Measurements from ENCODE around the gene SNCA. TPM values are rescaled to one million over a fixed set of nuclear protein-coding genes. Genes with fewer than 3 reads are reported as not detected.

SNCA gene
- polyA plus RNA-seq, 3 donors: 13.2 to 39.4 (median 24.3) TPM

- H3K4me1 Mint-ChIP-seq: no peaks in the 10 kb centered on the region
- Histone ChIP-seq H3K9me3 (replicated peaks in 1 of 2; ENCODE audit: control insufficient read depth in 1 of 2, insufficient read depth in 1 of 2, low read length in 2 of 2) (no peaks in the 10 kb centered on the region), H3K4me2 (replicated peaks; ENCODE audit: extremely low read depth, low read length, poor library complexity, severe bottlenecking) (no peak overlapping the region), H3K4me3 (replicated peaks in 1 of 3; ENCODE audit: low read depth in 2 of 3, low read length in 3 of 3) (no peak overlapping the region), H3K4me1 (ENCODE audit: control insufficient read depth in 1 of 2, insufficient read depth in 2 of 2, low read length in 2 of 2) (no peaks in the 10 kb centered on the region), H3K79me2 (ENCODE audit: insufficient read depth, low read length) (no peaks in the 10 kb centered on the region), H3K9ac (ENCODE audit: insufficient read depth, low read length, poor library complexity, severe bottlenecking) (no peak overlapping the region), H3K27ac (ENCODE audit: low read depth in 1 of 2, low read length in 2 of 2) (no peak overlapping the region), H3K36me3 (replicated peaks in 1 of 2; ENCODE audit: control insufficient read depth in 1 of 2, insufficient read depth in 2 of 2, low read length in 2 of 2) (no peaks in the 10 kb centered on the region), H4K20me1 (ENCODE audit: insufficient read depth, low read length) (no peaks in the 10 kb centered on the region), H3K27me3 (ENCODE audit: control insufficient read depth in 2 of 2, insufficient read depth in 2 of 2, low read length in 2 of 2) (no peaks in the 10 kb centered on the region), H2AFZ (ENCODE audit: insufficient read depth, low read depth, low read length, poor library complexity, severe bottlenecking) (no peak overlapping the region)
- intact Hi-C loops (cut with micrococcal nuclease): no loop called here
- no peak overlapping the region for H3K4me3 Mint-ChIP-seq
- WGBS (ENCODE audit: insufficient coverage): 100% methylated on average over 1 of the region's 1 CpG
- H3K9me3 Mint-ChIP-seq: peaks cover 0 to 2% (median 0%) of the 10 kb centered on the region in 7 donors
- TF ChIP-seq CTCF (IDR thresholded peaks at IDR 0.05): no peak
- DNase-seq: no peak
- H3K27me3 Mint-ChIP-seq (ENCODE audit: low read depth in 3 of 3): peaks cover 0 to 6% (median 0%) of the 10 kb centered on the region in 3 donors
- no peaks in the 10 kb centered on the region for H3K36me3 Mint-ChIP-seq
- H3K27ac Mint-ChIP-seq: no peak overlapping the region
These were observed 34.2 kb upstream of the SNCA start for GRCh38 chr4:89871211-89871610.

GRCh38 chr4:89868999-89869589 lies 32.1 kb upstream of the SNCA start:
- H3K4me1 Mint-ChIP-seq: no peaks in the 10 kb centered on the region
- no peak overlapping the region for H3K27ac ChIP-seq (ENCODE audit: low read depth in 1 of 2, low read length in 2 of 2)
- H3K36me3 ChIP-seq (replicated peaks in 1 of 2; ENCODE audit: control insufficient read depth in 1 of 2, insufficient read depth in 2 of 2, low read length in 2 of 2): no peaks in the 10 kb centered on the region
- no CpG with 5 or more reads among the region's 2 CpGs for WGBS (ENCODE audit: insufficient coverage)
- no peaks in the 10 kb centered on the region for H3K4me1 ChIP-seq (ENCODE audit: control insufficient read depth in 1 of 2, insufficient read depth in 2 of 2, low read length in 2 of 2)
- H3K9me3 ChIP-seq (replicated peaks in 1 of 2; ENCODE audit: control insufficient read depth in 1 of 2, insufficient read depth in 1 of 2, low read length in 2 of 2): no peaks in the 10 kb centered on the region
- TF ChIP-seq CTCF (IDR thresholded peaks at IDR 0.05): peak; percentile 69
- H2AFZ ChIP-seq (ENCODE audit: insufficient read depth, low read depth, low read length, poor library complexity, severe bottlenecking): no peak overlapping the region
- no peak overlapping the region for H3K4me3 Mint-ChIP-seq
- H3K79me2 ChIP-seq (ENCODE audit: insufficient read depth, low read length): no peaks in the 10 kb centered on the region
- peaks cover 0 to 6% (median 0%) of the 10 kb centered on the region in 3 donors for H3K27me3 Mint-ChIP-seq (ENCODE audit: low read depth in 3 of 3)
- H3K4me2 ChIP-seq (replicated peaks; ENCODE audit: extremely low read depth, low read length, poor library complexity, severe bottlenecking): no peak overlapping the region
- H3K36me3 Mint-ChIP-seq: no peaks in the 10 kb centered on the region
- no peak overlapping the region for H3K4me3 ChIP-seq (replicated peaks in 1 of 3; ENCODE audit: low read depth in 2 of 3, low read length in 3 of 3)
- no peak for DNase-seq
- H3K27me3 ChIP-seq (ENCODE audit: control insufficient read depth in 2 of 2, insufficient read depth in 2 of 2, low read length in 2 of 2): no peaks in the 10 kb centered on the region
- no peaks in the 10 kb centered on the region for H4K20me1 ChIP-seq (ENCODE audit: insufficient read depth, low read length)
- no peak overlapping the region for H3K27ac Mint-ChIP-seq
- no peak overlapping the region for H3K9ac ChIP-seq (ENCODE audit: insufficient read depth, low read length, poor library complexity, severe bottlenecking)
- peaks cover 0 to 2% (median 0%) of the 10 kb centered on the region in 7 donors for H3K9me3 Mint-ChIP-seq
- intact Hi-C loops (cut with micrococcal nuclease): no loop called here
